VCaP (cell line): ENCODE measurements around the gene IL1RAP.
A peak's percentile ranks its signal among the peaks of the same experiment; 100 is the strongest.

Source experiments
- H3K27ac ChIP-seq: fragments of 450-650 bp; 2 replicates; pipeline ENCODE4 v1.5.1; 2017
- CTCF ChIP-seq: fragments of 450-650 bp; conservative IDR thresholded peaks from 2 replicates; pipeline ENCODE4 v1.5.1; 2017; ENCODE audit warnings: mild to moderate bottlenecking, moderate library complexity

IL1RAP gene

GRCh38 chr3:190581041-190581541 is 67.2 kb downstream of the IL1RAP start:
- TF ChIP-seq CTCF: no peak
- H3K27ac ChIP-seq: peak overlapping the region; percentile 60

- H3K27ac ChIP-seq: peak overlapping the region; percentile 60; the same call in 1 of the 2 replicates
- TF ChIP-seq CTCF: no peak
Observed at GRCh38 chr3:190582667-190583066, 68.8 kb downstream of the IL1RAP start.

GRCh38 chr3:190585805-190586630 is 72.1 kb downstream of the IL1RAP start:
- no peak for TF ChIP-seq CTCF
- no peak overlapping the region for H3K27ac ChIP-seq

GRCh38 chr3:190586631-190587011 is 72.7 kb downstream of the IL1RAP start:
- no peak overlapping the region for H3K27ac ChIP-seq
- no peak for TF ChIP-seq CTCF

- no peak for TF ChIP-seq CTCF
- peak overlapping the region; percentile 96; the same call in 1 of the 2 replicates for H3K27ac ChIP-seq
Observed at GRCh38 chr3:190588570-190588969, 74.7 kb downstream of the IL1RAP start.

- TF ChIP-seq CTCF: no peak
- peak overlapping the region; percentile 96 for H3K27ac ChIP-seq
Observed at GRCh38 chr3:190589326-190589725, 75.4 kb downstream of the IL1RAP start.

- peak overlapping the region; percentile 96 for H3K27ac ChIP-seq
- no peak for TF ChIP-seq CTCF
Observed at GRCh38 chr3:190591080-190591479, 77.2 kb downstream of the IL1RAP start.
